ENCODE data around the gene CAMK4.
"Not testable (repeated sequence)": the region's sequence is repeated elsewhere in the genome, so short reads cannot be mapped to it uniquely, and the experiment has no call there.

Gene CAMK4

DNA sequence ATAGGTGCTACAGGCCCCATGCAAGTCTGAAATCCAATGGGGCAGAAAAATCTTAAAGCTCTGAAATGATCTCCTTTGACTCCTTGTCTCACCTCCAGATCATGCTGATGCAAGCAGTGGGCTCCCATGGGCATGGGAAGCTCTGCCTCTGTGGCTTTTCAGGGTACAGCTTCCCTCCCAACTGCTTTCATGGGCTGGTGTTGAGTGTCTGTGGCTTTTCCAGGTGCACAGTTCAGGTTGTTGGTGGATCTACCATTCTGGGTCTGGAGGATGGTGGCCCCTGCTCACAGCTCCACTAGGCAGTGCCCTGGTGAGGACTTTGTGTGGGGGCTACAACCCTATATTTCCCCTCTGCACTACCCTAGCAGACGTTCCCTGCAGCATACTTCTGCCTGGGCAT lies 184.6 kb downstream of the CAMK4 start:
- Histone ChIP-seq H3K9me3 (ENCODE audit: insufficient read depth, low read length) (no peaks in the 10 kb centered on the region), H3K9ac (ENCODE audit: low read length) (no peak overlapping the region), H3K79me2 (ENCODE audit: low read length) (no peaks in the 10 kb centered on the region), H3K27me3 (ENCODE audit: low read depth, low read length) (no peaks in the 10 kb centered on the region), H4K20me1 (ENCODE audit: insufficient read depth, low read length) (no peaks in the 10 kb centered on the region), H3K4me3 (ENCODE audit: low read length) (no peak overlapping the region), H2AFZ (ENCODE audit: low read depth, low read length) (no peak overlapping the region), H3K4me2 (ENCODE audit: low read length) (no peak overlapping the region), H3K27ac (ENCODE audit: low read length) (no peak overlapping the region), H3K4me1 (ENCODE audit: low read length) (peaks cover 14% of the 10 kb centered on the region), H3K36me3 (replicated peaks; ENCODE audit: low read depth, low read length) (peaks cover 23% of the 10 kb centered on the region)
- no peak for TF ChIP-seq CTCF (IDR thresholded peaks at IDR 0.05; ENCODE audit: low read depth, low read length)
- no peak for TF ChIP-seq EZH2phosphoT487 (IDR thresholded peaks at IDR 0.05; ENCODE audit: low read depth)

DNA sequence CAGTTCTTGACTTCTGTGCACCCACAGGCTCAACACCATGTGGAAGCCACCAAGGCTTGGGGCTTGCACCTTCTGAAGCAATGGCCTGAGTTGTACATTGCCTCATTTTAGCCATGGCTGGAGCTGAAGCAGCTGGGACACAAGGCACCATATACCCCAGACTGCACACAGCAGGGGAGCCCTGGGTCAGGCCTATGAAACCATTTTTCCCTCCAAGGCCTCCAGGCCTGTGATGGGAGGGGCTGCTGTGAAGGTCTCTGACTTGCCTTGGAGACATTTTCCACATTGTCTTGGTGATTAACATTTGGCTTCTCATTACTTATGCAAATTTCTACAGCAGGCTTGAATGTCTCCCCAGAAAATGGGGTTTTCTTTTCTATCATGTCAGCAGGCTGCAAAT lies 185.1 kb downstream of the CAMK4 start:
- H4K20me1 ChIP-seq (ENCODE audit: insufficient read depth, low read length); H3K9ac ChIP-seq (ENCODE audit: low read length); H3K4me3 ChIP-seq (ENCODE audit: low read length); H3K27ac ChIP-seq (ENCODE audit: low read length); H3K4me2 ChIP-seq (ENCODE audit: low read length); H2AFZ ChIP-seq (ENCODE audit: low read depth, low read length); H3K9me3 ChIP-seq (ENCODE audit: insufficient read depth, low read length); H3K27me3 ChIP-seq (ENCODE audit: low read depth, low read length); H3K79me2 ChIP-seq (ENCODE audit: low read length): not testable (repeated sequence)
- Histone ChIP-seq H3K4me1 (ENCODE audit: low read length) (peaks cover 14% of the 10 kb centered on the region), H3K36me3 (replicated peaks; ENCODE audit: low read depth, low read length) (peaks cover 21% of the 10 kb centered on the region)

DNA sequence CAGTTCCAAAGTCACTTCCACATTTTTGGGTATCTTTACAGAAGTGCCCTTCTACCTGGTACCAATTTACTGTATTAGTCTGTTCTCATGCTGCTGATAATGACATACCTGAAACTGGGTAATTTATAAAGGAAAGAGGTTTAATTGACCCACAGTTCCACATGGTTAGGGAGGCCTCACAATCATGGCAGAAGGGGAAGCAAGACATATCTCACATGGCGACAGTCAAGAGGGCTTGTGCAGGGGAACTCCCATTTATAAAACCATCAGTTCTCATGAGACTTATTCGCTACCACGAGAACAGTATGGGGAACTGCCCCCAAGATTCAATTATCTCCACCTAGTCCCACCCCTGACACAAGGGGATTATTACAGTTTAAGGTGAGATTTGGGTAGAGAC lies 185.9 kb downstream of the CAMK4 start:
- Histone ChIP-seq H3K4me2 (ENCODE audit: low read length) (0 out of 2 replicates have a peak overlapping the region, but pooled peaks have one; percentile 12), H3K4me1 (ENCODE audit: low read length) (peaks cover 14% of the 10 kb centered on the region), H3K36me3 (replicated peaks; ENCODE audit: low read depth, low read length) (peaks cover 21% of the 10 kb centered on the region), H3K27ac (ENCODE audit: low read length) (peak overlapping the region; percentile 35; the same call in 1 of the 2 replicates)
- not testable (repeated sequence) for H3K9ac ChIP-seq (ENCODE audit: low read length); H3K79me2 ChIP-seq (ENCODE audit: low read length); H3K27me3 ChIP-seq (ENCODE audit: low read depth, low read length); H2AFZ ChIP-seq (ENCODE audit: low read depth, low read length); H3K9me3 ChIP-seq (ENCODE audit: insufficient read depth, low read length); H4K20me1 ChIP-seq (ENCODE audit: insufficient read depth, low read length); H3K4me3 ChIP-seq (ENCODE audit: low read length)

DNA sequence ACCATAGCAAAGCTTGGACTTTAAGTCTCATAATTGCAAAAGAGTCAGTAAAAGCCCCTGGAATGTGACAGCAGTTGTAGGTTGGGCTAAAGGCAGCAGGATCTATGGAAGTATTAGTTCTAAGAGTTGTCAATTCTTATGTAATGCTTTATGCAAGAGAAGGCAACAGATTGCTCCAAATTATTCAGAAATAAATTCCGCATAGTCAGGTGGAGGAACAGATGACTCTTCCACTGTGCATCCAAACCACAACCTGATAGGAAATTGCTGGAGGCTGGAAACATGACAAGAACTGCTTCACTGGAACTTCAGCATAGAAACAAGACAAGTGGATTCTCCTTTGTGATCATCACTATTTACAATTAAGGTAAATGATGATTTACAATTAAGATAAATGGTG lies 187.1 kb downstream of the CAMK4 start:
- Histone ChIP-seq H4K20me1 (ENCODE audit: insufficient read depth, low read length) (no peaks in the 10 kb centered on the region), H2AFZ (ENCODE audit: low read depth, low read length) (no peak overlapping the region), H3K27me3 (ENCODE audit: low read depth, low read length) (no peaks in the 10 kb centered on the region), H3K9ac (ENCODE audit: low read length) (no peak overlapping the region), H3K4me1 (ENCODE audit: low read length) (peaks cover 14% of the 10 kb centered on the region), H3K4me2 (ENCODE audit: low read length) (no peak overlapping the region), H3K9me3 (ENCODE audit: insufficient read depth, low read length) (no peaks in the 10 kb centered on the region), H3K79me2 (ENCODE audit: low read length) (no peaks in the 10 kb centered on the region), H3K36me3 (replicated peaks; ENCODE audit: low read depth, low read length) (peaks cover 17% of the 10 kb centered on the region), H3K4me3 (ENCODE audit: low read length) (no peak overlapping the region), H3K27ac (ENCODE audit: low read length) (no peak overlapping the region)
- no peak for TF ChIP-seq EZH2phosphoT487 (IDR thresholded peaks at IDR 0.05; ENCODE audit: low read depth)
- no peak for TF ChIP-seq CTCF (IDR thresholded peaks at IDR 0.05; ENCODE audit: low read depth, low read length)

GRCh38 chr5:111412593-111412992 lies 188.4 kb downstream of the CAMK4 start:
- Histone ChIP-seq H3K9ac (ENCODE audit: low read length) (no peak overlapping the region), H3K9me3 (ENCODE audit: insufficient read depth, low read length) (no peaks in the 10 kb centered on the region), H4K20me1 (ENCODE audit: insufficient read depth, low read length) (no peaks in the 10 kb centered on the region), H3K36me3 (replicated peaks; ENCODE audit: low read depth, low read length) (peaks cover 11% of the 10 kb centered on the region), H3K27me3 (ENCODE audit: low read depth, low read length) (no peaks in the 10 kb centered on the region), H2AFZ (ENCODE audit: low read depth, low read length) (no peak overlapping the region), H3K4me1 (ENCODE audit: low read length) (peaks cover 14% of the 10 kb centered on the region), H3K27ac (ENCODE audit: low read length) (no peak overlapping the region), H3K79me2 (ENCODE audit: low read length) (no peaks in the 10 kb centered on the region), H3K4me3 (ENCODE audit: low read length) (no peak overlapping the region), H3K4me2 (ENCODE audit: low read length) (no peak overlapping the region)
- TF ChIP-seq EZH2phosphoT487 (IDR thresholded peaks at IDR 0.05; ENCODE audit: low read depth) = no peak
- no peak for TF ChIP-seq CTCF (IDR thresholded peaks at IDR 0.05; ENCODE audit: low read depth, low read length)

Data from OCI-LY3 (cell line).